WTC11 (cell line): ENCODE measurements around the gene NEDD8.

Experiments used
- ESRRA ChIP-seq: sonication (generic); formaldehyde crosslinking; IDR thresholded peaks from 2 replicates; pipeline ENCODE4 v1.8.1; 2022; ENCODE audit warnings: mild to moderate bottlenecking, missing genetic modification reagents, borderline replicate concordance
- FOXK1 ChIP-seq: sonication (generic); formaldehyde crosslinking; IDR thresholded peaks from 2 replicates; pipeline ENCODE4 v1.8.0; 2022; ENCODE audit warnings: mild to moderate bottlenecking, moderate library complexity, missing genetic modification reagents
- FOXP1 ChIP-seq: sonication (generic); formaldehyde crosslinking; IDR thresholded peaks from 2 replicates; pipeline ENCODE4 v1.8.0; 2022; ENCODE audit warnings: missing genetic modification reagents, mild to moderate bottlenecking, moderate library complexity, borderline replicate concordance
- NFYB ChIP-seq: sonication (generic); formaldehyde crosslinking; conservative IDR thresholded peaks from 2 replicates; pipeline ENCODE4 v1.8.0; 2022; ENCODE audit warnings: low read depth, missing genetic modification reagents
- NR2C2 ChIP-seq: sonication (generic); formaldehyde crosslinking; IDR thresholded peaks from 2 replicates; pipeline ENCODE4 v1.8.0; 2022; ENCODE audit warnings: mild to moderate bottlenecking, missing genetic modification reagents
- NR3C1 ChIP-seq: sonication (generic); formaldehyde crosslinking; conservative IDR thresholded peaks from 2 replicates; pipeline ENCODE4 v1.8.1; 2023; ENCODE audit warnings: low read depth, mild to moderate bottlenecking, missing genetic modification reagents
- TF ChIP-seq, protein P1 (sequence below): sonication (generic); formaldehyde crosslinking; IDR thresholded peaks from 2 replicates; pipeline ENCODE4 v1.8.0; 2022; ENCODE audit warnings: mild to moderate bottlenecking, missing genetic modification reagents
- TF ChIP-seq, protein P2 (sequence below): fragments of 200-600 bp; IDR thresholded peaks from 2 replicates; pipeline ENCODE4 v1.8.0; 2022; ENCODE audit warnings: antibody characterized with exemption
- TF ChIP-seq, protein P3 (sequence below): sonication (generic); formaldehyde crosslinking; IDR thresholded peaks from 2 replicates; pipeline ENCODE4 v1.8.0; 2023; ENCODE audit warnings: mild to moderate bottlenecking, missing genetic modification reagents
- TF ChIP-seq, protein P4 (sequence below): sonication (generic); formaldehyde crosslinking; IDR thresholded peaks from 2 replicates; pipeline ENCODE4 v1.8.1; 2023; ENCODE audit warnings: mild to moderate bottlenecking, missing genetic modification reagents, moderate library complexity

DNA sequence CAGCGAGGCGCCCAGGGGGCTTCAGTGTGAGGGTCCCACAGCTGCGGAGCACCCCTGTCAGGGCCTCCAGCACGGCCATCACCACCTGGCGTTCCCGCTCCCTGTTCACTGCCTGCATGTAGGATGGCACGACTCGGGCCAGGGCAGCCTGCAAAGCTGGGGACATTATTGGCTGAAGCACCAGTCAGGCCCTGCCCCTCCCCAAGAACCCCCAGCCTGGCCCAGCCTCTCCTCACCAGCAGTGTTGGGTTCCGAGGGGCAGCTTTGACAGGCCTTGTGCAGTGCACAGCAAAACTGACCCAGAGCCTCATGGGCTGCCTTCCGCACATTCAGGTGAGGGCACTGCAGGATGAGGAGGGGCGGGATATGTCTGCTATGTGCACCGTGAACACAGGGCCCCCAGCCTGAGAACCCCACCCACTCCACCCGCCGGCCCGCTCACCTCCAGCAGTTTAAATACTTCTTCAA, 49.1 kb downstream of the NEDD8 start:
- TF ChIP-seq, protein P1, sequence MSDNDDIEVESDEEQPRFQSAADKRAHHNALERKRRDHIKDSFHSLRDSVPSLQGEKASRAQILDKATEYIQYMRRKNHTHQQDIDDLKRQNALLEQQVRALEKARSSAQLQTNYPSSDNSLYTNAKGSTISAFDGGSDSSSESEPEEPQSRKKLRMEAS (CRISPR knock-in tag) = no peak
- TF ChIP-seq FOXK1 (CRISPR knock-in tag) = no peak
- TF ChIP-seq, protein P2, sequence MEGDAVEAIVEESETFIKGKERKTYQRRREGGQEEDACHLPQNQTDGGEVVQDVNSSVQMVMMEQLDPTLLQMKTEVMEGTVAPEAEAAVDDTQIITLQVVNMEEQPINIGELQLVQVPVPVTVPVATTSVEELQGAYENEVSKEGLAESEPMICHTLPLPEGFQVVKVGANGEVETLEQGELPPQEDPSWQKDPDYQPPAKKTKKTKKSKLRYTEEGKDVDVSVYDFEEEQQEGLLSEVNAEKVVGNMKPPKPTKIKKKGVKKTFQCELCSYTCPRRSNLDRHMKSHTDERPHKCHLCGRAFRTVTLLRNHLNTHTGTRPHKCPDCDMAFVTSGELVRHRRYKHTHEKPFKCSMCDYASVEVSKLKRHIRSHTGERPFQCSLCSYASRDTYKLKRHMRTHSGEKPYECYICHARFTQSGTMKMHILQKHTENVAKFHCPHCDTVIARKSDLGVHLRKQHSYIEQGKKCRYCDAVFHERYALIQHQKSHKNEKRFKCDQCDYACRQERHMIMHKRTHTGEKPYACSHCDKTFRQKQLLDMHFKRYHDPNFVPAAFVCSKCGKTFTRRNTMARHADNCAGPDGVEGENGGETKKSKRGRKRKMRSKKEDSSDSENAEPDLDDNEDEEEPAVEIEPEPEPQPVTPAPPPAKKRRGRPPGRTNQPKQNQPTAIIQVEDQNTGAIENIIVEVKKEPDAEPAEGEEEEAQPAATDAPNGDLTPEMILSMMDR = no peak
- TF ChIP-seq NR2C2 (CRISPR knock-in tag) = no peak
- TF ChIP-seq ESRRA (CRISPR knock-in tag) = no peak
- TF ChIP-seq FOXP1 = no peak
- no peak for TF ChIP-seq NR3C1 (CRISPR knock-in tag)
- TF ChIP-seq, protein P3, sequence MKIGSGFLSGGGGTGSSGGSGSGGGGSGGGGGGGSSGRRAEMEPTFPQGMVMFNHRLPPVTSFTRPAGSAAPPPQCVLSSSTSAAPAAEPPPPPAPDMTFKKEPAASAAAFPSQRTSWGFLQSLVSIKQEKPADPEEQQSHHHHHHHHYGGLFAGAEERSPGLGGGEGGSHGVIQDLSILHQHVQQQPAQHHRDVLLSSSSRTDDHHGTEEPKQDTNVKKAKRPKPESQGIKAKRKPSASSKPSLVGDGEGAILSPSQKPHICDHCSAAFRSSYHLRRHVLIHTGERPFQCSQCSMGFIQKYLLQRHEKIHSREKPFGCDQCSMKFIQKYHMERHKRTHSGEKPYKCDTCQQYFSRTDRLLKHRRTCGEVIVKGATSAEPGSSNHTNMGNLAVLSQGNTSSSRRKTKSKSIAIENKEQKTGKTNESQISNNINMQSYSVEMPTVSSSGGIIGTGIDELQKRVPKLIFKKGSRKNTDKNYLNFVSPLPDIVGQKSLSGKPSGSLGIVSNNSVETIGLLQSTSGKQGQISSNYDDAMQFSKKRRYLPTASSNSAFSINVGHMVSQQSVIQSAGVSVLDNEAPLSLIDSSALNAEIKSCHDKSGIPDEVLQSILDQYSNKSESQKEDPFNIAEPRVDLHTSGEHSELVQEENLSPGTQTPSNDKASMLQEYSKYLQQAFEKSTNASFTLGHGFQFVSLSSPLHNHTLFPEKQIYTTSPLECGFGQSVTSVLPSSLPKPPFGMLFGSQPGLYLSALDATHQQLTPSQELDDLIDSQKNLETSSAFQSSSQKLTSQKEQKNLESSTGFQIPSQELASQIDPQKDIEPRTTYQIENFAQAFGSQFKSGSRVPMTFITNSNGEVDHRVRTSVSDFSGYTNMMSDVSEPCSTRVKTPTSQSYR (CRISPR knock-in tag) = no peak
- no peak for TF ChIP-seq NFYB (CRISPR knock-in tag)
- TF ChIP-seq, protein P4, sequence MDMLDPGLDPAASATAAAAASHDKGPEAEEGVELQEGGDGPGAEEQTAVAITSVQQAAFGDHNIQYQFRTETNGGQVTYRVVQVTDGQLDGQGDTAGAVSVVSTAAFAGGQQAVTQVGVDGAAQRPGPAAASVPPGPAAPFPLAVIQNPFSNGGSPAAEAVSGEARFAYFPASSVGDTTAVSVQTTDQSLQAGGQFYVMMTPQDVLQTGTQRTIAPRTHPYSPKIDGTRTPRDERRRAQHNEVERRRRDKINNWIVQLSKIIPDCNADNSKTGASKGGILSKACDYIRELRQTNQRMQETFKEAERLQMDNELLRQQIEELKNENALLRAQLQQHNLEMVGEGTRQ (CRISPR knock-in tag) = no peak
